ENCODE measurements around the gene ZNRF4.

ZNRF4 gene

DNA sequence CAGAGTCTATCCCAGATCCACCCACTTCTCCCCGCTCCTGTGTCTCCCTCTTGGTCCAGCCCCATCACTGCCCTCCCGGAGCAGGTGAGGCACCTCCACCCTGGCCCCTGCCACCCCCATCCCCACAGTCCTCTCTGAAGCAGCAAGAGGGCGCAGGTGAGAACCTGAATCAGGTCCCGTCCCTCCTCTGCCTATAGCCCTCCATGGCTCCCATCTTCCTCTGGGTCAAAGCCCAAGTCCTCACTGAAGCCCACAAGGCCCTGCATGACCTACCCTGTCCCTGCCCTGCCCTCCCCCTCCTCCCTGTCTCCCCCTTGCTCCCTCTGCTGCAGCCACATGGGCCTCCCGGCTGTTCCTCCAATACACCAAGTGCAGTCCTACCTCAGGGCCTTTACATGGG is 10.8 kb upstream of the ZNRF4 start:
- no peak for DNase-seq

DNA sequence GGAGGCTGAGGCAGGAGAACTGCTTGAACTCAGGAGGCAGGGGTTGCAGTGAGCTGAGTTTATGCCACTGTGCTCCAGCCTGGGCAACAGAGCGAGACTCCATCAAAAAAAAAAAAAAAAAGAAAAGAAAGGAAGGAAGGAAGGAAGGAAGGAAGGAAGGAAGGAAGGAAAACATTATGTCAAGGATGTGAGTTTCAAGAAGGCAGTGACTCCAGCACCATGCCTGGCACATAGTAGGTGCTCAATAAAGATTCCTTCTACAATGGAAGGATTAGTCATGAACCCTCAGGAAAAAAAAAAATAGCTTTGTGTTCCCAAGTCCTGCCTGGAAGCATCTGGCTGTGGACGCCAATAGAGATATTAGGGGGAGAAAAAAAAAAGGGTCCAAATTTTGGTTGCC is 10.1 kb upstream of the ZNRF4 start:
- DNase-seq: no peak

GRCh38 chr19:5445561-5446055 is 9.6 kb upstream of the ZNRF4 start:
- no peak for DNase-seq

DNA sequence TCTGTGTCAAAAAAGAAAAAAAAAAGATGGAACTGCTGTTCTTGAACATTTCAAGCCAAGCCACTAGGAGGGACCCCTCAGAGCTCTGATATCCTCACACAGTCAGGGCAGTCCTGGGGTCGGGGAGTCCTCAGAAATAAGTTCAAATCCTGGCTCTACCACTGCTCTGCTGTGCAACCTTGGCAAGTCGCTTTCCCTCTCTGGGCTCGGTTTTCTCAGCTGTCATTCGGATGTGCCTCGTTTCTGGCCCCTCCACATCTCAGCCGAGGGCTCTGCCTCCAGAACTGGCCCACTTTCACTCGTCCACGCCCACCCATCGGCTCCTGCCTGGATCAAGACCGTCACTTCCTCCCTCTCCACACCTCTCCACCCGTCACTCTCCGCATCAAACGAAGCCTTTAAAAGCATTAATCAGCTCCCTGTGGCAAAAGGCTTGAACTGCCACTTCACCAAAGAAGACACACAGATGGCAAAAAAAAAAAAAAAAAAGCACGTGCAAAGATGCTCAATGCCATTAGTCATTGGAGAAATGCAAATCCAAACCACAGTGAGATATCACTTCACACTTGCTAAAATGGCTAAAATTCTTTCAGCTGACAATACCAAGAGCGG is 7.4 kb upstream of the ZNRF4 start:
- no peak for DNase-seq

DNA sequence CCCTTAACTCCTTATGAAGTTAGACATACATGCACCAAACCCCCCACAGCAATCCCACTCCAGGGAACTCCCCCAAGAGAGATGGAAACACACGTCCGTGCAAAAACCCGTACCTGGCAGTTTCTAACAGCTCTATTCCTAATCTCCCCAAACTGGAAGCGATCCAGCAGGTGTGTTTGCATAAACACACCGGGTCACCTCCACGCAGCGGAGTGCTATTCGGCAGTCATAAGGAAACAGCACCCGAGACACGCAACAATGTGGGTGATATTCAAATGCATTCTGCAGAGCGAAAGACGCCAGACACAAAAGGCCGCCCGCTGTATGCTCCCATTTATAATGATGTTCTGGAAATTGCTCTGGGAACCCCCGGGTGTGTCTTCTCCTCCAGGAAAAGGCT is 6.8 kb upstream of the ZNRF4 start:
- DNase-seq: no peak

DNA sequence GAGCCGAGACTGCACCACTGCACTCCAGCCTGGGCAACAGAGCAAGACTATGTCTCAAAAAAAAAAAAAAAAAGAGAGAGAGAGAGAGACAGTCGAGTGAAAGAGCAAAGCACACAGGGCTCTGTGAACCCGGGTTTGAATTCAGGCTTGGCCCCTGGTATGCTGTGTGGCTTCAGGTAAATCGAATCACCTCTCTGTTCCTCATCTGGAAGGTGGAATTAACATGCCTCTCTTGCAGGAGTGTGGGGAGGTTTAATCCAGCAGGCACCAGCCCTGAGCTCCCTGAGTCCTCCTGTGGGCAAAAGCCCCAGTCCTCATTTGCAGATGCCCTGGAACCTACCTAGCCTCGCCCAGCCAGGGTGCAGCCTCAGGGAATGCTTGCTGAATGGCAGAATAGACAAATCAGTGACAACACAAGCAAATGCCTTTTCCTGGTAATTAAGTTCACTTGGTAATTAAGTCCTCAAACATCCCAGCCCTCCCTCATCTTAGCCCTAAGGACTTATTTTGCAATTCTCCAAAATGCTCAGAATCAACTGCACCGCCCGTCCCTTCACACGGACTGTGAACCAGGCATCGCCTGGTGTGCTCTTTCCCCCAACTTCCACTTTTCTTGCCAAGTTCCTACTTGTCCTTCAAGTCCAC is 4.6 kb upstream of the ZNRF4 start:
- no peak for DNase-seq

DNA sequence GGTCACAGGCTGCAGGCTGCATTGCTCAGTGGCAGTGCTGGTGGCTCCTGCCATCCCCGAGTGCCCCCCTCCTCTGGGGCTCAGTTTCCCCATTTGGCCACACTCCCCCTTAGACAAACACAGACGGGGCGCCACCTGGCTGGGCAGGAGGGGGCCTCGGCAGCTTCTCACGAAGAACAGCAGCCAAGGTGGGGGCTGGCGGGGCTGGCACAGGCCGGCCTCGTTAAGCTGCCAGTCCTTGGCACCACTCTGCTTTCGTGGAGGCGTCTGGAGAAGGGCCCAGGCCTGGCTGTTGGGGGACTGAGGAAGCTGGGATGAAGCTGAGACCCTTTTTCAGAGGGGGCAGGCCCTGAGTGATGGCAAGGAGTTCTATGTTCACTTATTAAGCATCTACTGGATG is 3.7 kb upstream of the ZNRF4 start:
- DNase-seq: no peak

DNA sequence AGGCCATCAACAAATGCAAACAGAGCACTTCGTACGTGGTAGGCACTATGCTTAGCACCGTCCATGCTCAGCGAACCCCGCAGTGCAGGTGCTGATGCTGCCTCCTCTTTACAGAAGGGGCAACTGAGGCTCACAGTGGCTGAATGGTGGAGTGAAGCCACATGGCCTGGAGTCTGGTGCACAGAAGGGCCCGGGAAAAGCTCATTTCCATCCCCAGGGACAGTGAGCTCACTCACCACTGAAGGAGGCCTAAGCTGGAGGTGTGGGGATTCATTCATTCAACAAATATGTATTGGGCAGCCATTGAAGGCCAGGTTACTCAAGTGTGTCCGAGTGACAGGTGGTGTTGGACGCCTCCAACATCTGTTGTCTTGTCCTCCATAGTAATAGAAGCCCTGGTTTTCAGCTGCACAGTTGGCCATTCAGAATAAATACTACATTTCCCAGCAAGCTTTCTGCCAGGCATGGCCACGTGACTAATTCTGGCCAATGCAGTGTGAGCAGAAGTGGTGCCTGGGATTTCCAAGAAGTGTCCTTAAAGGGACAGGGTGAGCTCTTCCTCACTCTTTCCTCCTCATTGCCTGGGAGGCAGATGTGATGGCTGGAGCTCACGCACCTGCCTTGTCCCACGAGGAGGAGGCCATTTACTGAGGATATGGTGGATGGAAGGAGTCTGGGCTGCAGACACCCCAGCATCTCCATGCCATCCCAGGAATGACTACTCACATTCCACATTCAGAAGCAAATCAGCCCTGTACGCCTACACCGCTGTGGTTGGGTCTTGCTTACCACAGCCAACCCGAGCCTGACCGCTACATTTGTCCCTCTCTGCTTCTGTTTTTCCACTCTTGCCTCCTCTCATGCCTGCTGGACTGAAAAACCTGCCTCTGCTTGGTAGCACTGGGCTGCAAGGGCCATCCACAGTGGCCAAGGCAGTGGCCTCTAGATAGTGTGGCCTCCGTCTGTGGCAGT is 2.3 kb upstream of the ZNRF4 start:
- DNase-seq: no peak

DNA sequence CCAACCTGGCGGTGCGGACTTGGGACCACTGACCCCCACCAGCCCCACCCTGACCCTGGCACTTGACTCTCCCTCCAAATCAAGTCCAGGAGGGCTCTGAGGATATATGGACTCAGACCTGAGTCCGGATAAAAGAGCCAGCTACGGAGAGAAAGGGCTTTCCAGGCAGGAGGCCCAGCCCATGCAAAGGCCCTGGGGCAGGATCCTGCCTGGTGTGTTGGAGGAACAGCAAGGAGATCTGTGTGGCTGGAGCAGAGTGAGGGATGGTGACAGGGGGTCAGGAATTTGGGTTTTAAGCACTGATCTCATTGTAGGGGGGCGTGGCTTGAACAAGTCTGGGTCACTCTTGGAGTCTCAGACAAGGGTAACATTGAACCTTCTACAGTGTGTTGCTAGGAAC is 474 bp upstream of the ZNRF4 start:
- no peak for DNase-seq

GRCh38 chr19:5456130-5456840 is 1.1 kb downstream of the ZNRF4 start:
- DNase-seq: no peak

GRCh38 chr19:5456841-5457200 is 1.6 kb downstream of the ZNRF4 start:
- DNase-seq: no peak

- DNase-seq: no peak
These were observed 2.5 kb downstream of the ZNRF4 start for GRCh38 chr19:5457709-5458108.

- no peak for DNase-seq
These were observed 3.2 kb downstream of the ZNRF4 start for GRCh38 chr19:5458420-5458819.

DNA sequence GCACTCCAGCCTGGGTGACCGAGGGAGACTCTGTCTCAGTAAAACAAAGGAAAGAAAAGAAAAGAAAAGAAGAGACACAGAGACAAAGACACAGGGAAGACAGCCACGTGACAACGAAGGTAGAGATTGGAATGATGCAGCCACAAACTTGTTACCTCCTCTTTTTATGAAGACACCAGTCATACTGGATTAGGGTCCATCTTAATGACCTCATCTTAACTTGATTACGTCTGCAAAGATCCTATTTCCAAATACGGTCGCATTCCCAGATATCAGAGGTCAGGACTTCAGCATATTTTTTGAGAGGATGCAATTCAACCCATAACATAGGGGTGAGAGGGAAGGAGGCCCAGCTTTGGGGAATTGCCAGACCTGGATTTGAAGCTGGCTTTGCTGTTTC is 4.1 kb downstream of the ZNRF4 start:
- no peak for DNase-seq

GRCh38 chr19:5460748-5461147 is 5.5 kb downstream of the ZNRF4 start:
- no peak for DNase-seq

- no peak for DNase-seq
These were observed 8.7 kb downstream of the ZNRF4 start for GRCh38 chr19:5463959-5464358.

GRCh38 chr19:5466072-5466471 is 10.9 kb downstream of the ZNRF4 start:
- DNase-seq: no peak

- peak; percentile 29 for DNase-seq
These were observed 11.6 kb downstream of the ZNRF4 start for GRCh38 chr19:5466814-5467291.

- DNase-seq: no peak
These were observed 15.1 kb downstream of the ZNRF4 start for GRCh38 chr19:5470264-5470671.

GRCh38 chr19:5472286-5472685 is 17.1 kb downstream of the ZNRF4 start:
- DNase-seq: no peak

DNA sequence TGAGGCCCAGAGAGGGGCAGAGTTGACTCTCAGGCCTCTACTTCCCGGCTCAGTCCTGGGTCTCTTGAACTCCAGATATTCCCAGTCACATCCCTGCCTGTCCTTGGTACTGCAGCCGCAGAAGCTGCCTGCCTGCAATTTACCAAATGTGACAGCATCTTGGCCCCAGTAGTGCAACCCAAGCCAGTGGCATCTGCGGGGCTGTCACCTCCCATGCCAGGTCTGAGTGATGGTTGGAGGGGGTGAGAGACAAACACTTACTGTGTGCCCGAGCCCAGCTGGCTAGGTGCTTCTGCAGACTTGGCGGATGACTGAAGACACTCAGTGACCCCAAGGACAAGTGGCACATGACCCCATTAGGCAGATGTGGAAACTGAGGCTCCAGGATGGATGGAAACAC is 18.4 kb downstream of the ZNRF4 start:
- no peak for DNase-seq

DNA sequence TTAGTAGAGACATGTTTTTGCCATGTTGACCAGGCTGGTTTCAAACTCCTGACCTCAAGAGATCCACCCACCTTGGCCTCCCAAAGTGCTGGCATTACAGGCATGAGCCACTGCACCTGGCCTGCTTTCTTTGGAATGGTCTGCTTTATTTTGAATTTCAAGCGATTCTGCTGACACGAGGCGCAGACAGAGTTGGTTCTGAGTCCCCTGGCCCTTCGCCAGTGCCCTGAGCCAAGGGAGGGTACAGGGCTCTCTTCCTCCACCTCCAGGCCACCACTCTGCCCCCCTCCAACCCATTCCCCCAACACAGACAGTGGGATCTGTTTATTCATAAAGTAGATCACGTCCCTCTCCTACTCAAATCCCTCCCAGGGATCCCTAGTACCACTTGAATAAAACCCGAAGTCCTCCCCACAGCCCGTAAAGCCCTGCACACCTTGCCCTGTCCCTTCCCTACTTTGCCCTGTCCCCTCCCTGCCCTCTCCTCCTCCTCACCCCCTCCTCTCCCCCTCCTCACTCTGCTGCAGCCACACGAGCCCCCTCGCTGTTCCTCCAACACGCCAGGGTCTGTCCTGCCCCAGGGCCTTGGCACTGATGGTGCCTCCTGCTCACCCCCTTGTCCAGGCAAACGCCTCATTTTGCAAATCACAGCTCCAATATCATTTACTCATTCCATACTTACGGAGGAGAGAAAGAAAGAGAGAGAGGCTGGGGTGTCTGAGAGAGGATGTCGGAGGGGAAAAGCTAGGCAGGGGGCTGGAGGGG is 22.4 kb downstream of the ZNRF4 start:
- no peak for DNase-seq
